H1 (cell line): ENCODE data around the gene RAB5A.

Experiments
- EP300 ChIP-seq, 2 experiments: IDR thresholded peaks; 1 replicate in 1 of 2; 2 replicates in 1 of 2; pipeline ENCODE4 v1.6.1; 2011 to 2012; ENCODE audit warnings: low read depth in 2 of 2, low read length in 2 of 2, mild to moderate bottlenecking in 2 of 2, borderline replicate concordance in 1 of 2, inconsistent platforms in 1 of 2, moderate library complexity in 1 of 2
- POLR2A ChIP-seq, 2 experiments: IDR thresholded peaks; 1 replicate in 1 of 2; 2 replicates in 1 of 2; pipeline ENCODE4 v1.6.1; 2011; ENCODE audit warnings: low read depth in 2 of 2, low read length in 2 of 2, mild to moderate bottlenecking in 2 of 2; ENCODE audit errors: control extremely low read depth in 1 of 2
- RFX5 ChIP-seq: IDR thresholded peaks from 2 replicates; pipeline ENCODE4 v1.6.1; 2011; ENCODE audit warnings: low read depth, low read length, improper control_type of control experiment, borderline replicate concordance
- TF ChIP-seq, protein P1 (sequence below), 3 experiments: IDR thresholded peaks; 1 replicate in 2 of 3; 2 replicates in 1 of 3; pipeline versions ENCODE4 v1.5.1 to v1.6.1; 2011; ENCODE audit warnings: low read length in 3 of 3, mild to moderate bottlenecking in 3 of 3, inconsistent platforms in 2 of 3, low read depth in 1 of 3, moderate library complexity in 1 of 3; ENCODE audit not compliant: insufficient read depth in 1 of 3; ENCODE audit errors: control extremely low read depth in 1 of 3

DNA sequence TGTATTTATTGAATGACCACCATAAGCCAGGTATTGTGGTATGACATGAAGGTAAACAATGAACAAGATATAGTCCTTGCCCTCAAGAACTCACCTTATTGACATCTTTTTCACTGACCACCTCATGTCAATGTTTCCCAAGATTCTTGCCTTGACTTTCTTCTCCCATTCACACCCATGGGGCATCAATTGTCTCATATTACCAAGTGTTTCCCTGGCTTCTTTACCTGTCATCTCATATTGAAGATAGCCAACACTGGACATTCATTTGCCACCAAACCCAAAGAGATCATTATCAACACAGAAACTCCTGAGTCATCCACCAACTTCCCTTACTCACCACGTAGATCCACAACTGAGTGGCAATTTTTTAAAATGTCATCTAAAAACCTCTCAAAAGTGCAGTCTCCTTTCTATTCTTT is 15.1 kb upstream of the RAB5A start:
- TF ChIP-seq EP300 (IDR thresholded peaks at IDR 0.05; ENCODE audit: borderline replicate concordance in 1 of 2, low read depth in 2 of 2, low read length in 2 of 2) (no peak), POLR2A (IDR thresholded peaks at IDR 0.05; ENCODE audit: control extremely low read depth in 1 of 2, low read depth in 2 of 2, low read length in 2 of 2) (no peak), RFX5 (no peak)
- TF ChIP-seq, protein P1, sequence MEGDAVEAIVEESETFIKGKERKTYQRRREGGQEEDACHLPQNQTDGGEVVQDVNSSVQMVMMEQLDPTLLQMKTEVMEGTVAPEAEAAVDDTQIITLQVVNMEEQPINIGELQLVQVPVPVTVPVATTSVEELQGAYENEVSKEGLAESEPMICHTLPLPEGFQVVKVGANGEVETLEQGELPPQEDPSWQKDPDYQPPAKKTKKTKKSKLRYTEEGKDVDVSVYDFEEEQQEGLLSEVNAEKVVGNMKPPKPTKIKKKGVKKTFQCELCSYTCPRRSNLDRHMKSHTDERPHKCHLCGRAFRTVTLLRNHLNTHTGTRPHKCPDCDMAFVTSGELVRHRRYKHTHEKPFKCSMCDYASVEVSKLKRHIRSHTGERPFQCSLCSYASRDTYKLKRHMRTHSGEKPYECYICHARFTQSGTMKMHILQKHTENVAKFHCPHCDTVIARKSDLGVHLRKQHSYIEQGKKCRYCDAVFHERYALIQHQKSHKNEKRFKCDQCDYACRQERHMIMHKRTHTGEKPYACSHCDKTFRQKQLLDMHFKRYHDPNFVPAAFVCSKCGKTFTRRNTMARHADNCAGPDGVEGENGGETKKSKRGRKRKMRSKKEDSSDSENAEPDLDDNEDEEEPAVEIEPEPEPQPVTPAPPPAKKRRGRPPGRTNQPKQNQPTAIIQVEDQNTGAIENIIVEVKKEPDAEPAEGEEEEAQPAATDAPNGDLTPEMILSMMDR (IDR thresholded peaks at IDR 0.05; ENCODE audit: control extremely low read depth in 1 of 3, insufficient read depth in 1 of 3, low read depth in 1 of 3, low read length in 3 of 3), result no peak
